PC-3 (cell line): ENCODE data around the gene COASY. TPM values are rescaled to one million over a fixed set of nuclear protein-coding genes. Genes with fewer than 3 reads are reported as not detected.

Experiments
- ATAC-seq: fragments of 200-7000 bp; cut with Tn5 transposase; 2 replicates; pipeline ENCODE4 v1.9.1; 2020; ENCODE audit warnings: mild to moderate bottlenecking, moderate library complexity
- BruUV-seq: library from RNA; stranded (reverse); fragments of 400-500 nt; replicated peaks from 2 replicates; lab custom pipeline; 2021; lab: Mats Ljungman, UMichigan
- CTCF ChIA-PET: fragments of 300-600 bp; sonication (Branson Sonifier 250); formaldehyde crosslinking; loops from one replicate; lab custom pipeline; 2022; ENCODE audit warnings: antibody characterized with exemption; lab: Charles Lee
- POLR2A ChIA-PET: fragments of 300-600 bp; sonication (Branson Sonifier 250); formaldehyde crosslinking; loops from one replicate; lab custom pipeline; 2022; ENCODE audit warnings: antibody characterized with exemption; ENCODE audit not compliant: unreplicated experiment; lab: Charles Lee
- DNase-seq: peaks from one replicate; pipeline ENCODE4 v3.0.0-alpha.2; 2015
- H2AFZ ChIP-seq: fragments of 300-600 bp; sonication (generic); 2 replicates; pipeline ENCODE4 v1.6.0; 2016; ENCODE audit warnings: antibody characterized with exemption, low read length
- H3F3A ChIP-seq: fragments of 300-600 bp; sonication (generic); one replicate; pipeline ENCODE4 v1.6.0; 2017; ENCODE audit warnings: antibody characterized with exemption, low read length, control low read depth, mild to moderate bottlenecking; ENCODE audit not compliant: unreplicated experiment
- H3K27ac ChIP-seq: fragments of 300-600 bp; sonication (generic); 2 replicates; pipeline ENCODE4 v1.5.1; 2016; ENCODE audit warnings: mild to moderate bottlenecking, low read length
- H3K27me3 ChIP-seq: fragments of 300-600 bp; sonication (generic); 2 replicates; pipeline ENCODE4 v1.6.1; 2016; ENCODE audit warnings: low read length, mixed read lengths
- H3K36me3 ChIP-seq: fragments of 300-600 bp; sonication (generic); 2 replicates; pipeline ENCODE4 v1.6.1; 2016; ENCODE audit warnings: low read depth, mixed run types, low read length, mixed read lengths
- H3K4me1 ChIP-seq: fragments of 300-600 bp; sonication (generic); 2 replicates; pipeline ENCODE4 v1.5.1; 2016; ENCODE audit warnings: low read length; ENCODE audit not compliant: insufficient read depth
- H3K4me2 ChIP-seq: fragments of 300-600 bp; sonication (generic); 2 replicates; pipeline ENCODE4 v1.6.0; 2016; ENCODE audit warnings: low read length
- H3K4me3 ChIP-seq: fragments of 300-600 bp; sonication (generic); 2 replicates; pipeline ENCODE4 v1.5.1; 2016; ENCODE audit warnings: mild to moderate bottlenecking, low read length, mixed read lengths
- H3K79me2 ChIP-seq: fragments of 300-600 bp; sonication (generic); 2 replicates; pipeline ENCODE4 v1.6.1; 2017; ENCODE audit warnings: low read length, mixed read lengths
- H3K9ac ChIP-seq: fragments of 300-600 bp; sonication (generic); 2 replicates; pipeline ENCODE4 v1.6.0; 2016; ENCODE audit warnings: mild to moderate bottlenecking, low read length
- H3K9me2 ChIP-seq: fragments of 300-600 bp; sonication (generic); replicated peaks from 2 replicates; pipeline ENCODE4 v1.6.1; 2016; ENCODE audit warnings: mixed run types, low read length, mixed read lengths
- H3K9me3 ChIP-seq: fragments of 300-600 bp; sonication (generic); 2 replicates; pipeline ENCODE4 v1.6.1; 2016; ENCODE audit warnings: low read length, mixed read lengths
- H4K20me1 ChIP-seq: fragments of 300-600 bp; sonication (generic); 2 replicates; pipeline ENCODE4 v1.6.1; 2016; ENCODE audit warnings: low read length, mixed read lengths
- CTCF ChIP-seq: fragments of 300-600 bp; sonication (generic); conservative IDR thresholded peaks from 2 replicates; pipeline ENCODE4 v1.5.1; 2017; ENCODE audit warnings: antibody characterized with exemption, low read depth, mild to moderate bottlenecking, low read length
- EZH2 ChIP-seq: fragments of 300-600 bp; sonication (generic); IDR thresholded peaks from one replicate; pipeline ENCODE4 v1.6.1; 2017; ENCODE audit warnings: antibody characterized with exemption, mild to moderate bottlenecking, low read length; ENCODE audit not compliant: unreplicated experiment
- EZH2phosphoT487 ChIP-seq: fragments of 300-600 bp; sonication (generic); IDR thresholded peaks from 2 replicates; pipeline ENCODE4 v1.6.1; 2018; ENCODE audit warnings: mild to moderate bottlenecking, antibody characterized with exemption, low read length, borderline replicate concordance
- intact Hi-C: fragments of 100-400 bp; cut with micrococcal nuclease; formaldehyde crosslinking; loops from 2 replicates; pipeline ENCODE4 v1.9.0; 2023
- total RNA-seq: library from RNA; depleted of rRNA; stranded (reverse); fragments of >200 nt; gene quantifications from 2 replicates; pipeline ENCODE4 v1.2.3, GENCODE V29; 2014

Gene COASY
- total RNA-seq, 1 experiment from 2014 or later, result 33.3 TPM

GRCh38 chr17:42513686-42514085 is 48.3 kb upstream of the COASY start:
- Histone ChIP-seq H3K4me2 (no peak overlapping the region), H3K27me3 (no peaks in the 10 kb centered on the region), H2AFZ (no peak overlapping the region), H3K9me2 (no peaks in the 10 kb centered on the region), H3K9ac (no peak overlapping the region), H3K79me2 (no peaks in the 10 kb centered on the region), H3K4me1 (peaks cover 3% of the 10 kb centered on the region), H3F3A (no peaks in the 10 kb centered on the region), H3K27ac (no peak overlapping the region), H3K9me3 (no peaks in the 10 kb centered on the region), H4K20me1 (no peaks in the 10 kb centered on the region), H3K36me3 (no peaks in the 10 kb centered on the region; the same call in 1 of the 2 replicates), H3K4me3 (no peak overlapping the region)
- no peak for DNase-seq
- ChIA-PET POLR2A (no interaction called here), CTCF (no interaction called here)
- intact Hi-C loops, result no loop called here
- no TSS peak for BruUV-seq
- TF ChIP-seq CTCF (no peak), EZH2phosphoT487 (no peak), EZH2 (no peak)
- ATAC-seq, result no peak

GRCh38 chr17:42514279-42514678 is 47.7 kb upstream of the COASY start:
- Histone ChIP-seq H3K4me1 (peaks cover 8% of the 10 kb centered on the region), H3F3A (no peaks in the 10 kb centered on the region), H3K9me3 (no peaks in the 10 kb centered on the region), H3K27me3 (no peaks in the 10 kb centered on the region), H3K9me2 (no peaks in the 10 kb centered on the region), H3K27ac (no peak overlapping the region), H2AFZ (no peak overlapping the region), H3K4me3 (no peak overlapping the region), H3K9ac (no peak overlapping the region), H3K4me2 (no peak overlapping the region), H3K36me3 (no peaks in the 10 kb centered on the region; the same call in 1 of the 2 replicates), H4K20me1 (no peaks in the 10 kb centered on the region), H3K79me2 (no peaks in the 10 kb centered on the region)
- TF ChIP-seq EZH2phosphoT487 (no peak), CTCF (no peak), EZH2 (no peak)
- POLR2A ChIA-PET, result no interaction called here
- ATAC-seq (no peak), DNase-seq (no peak)
- BruUV-seq, result no TSS peak
- intact Hi-C loops, result no loop called here
- CTCF ChIA-PET, result no interaction called here

DNA sequence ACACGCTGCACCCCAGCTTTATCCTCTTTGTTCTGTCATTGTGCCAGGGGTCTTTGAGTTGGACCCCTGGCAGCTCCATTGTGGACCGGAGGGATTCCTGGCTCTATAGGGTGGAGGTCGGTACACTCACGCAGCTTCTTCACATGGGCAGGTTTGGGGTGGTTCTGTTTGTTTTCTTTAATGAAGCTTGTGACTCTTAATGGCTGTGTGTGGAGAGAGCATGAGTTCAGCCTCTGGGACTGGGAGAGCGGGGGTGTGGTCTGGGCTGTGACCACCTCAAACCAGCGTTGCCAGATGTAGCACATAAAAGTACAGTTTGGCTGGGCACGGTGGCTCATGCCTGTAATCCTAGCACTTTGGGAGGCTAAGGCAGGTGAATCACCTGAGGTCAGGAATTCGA is 47.1 kb upstream of the COASY start:
- POLR2A ChIA-PET, result no interaction called here
- no TSS peak for BruUV-seq

More for the DNA sequence above, 47.1 kb upstream of the COASY start:
- Histone ChIP-seq H3K27ac (no peak overlapping the region), H3K4me1 (peaks cover 14% of the 10 kb centered on the region), H3K79me2 (no peaks in the 10 kb centered on the region), H3K9ac (no peak overlapping the region), H2AFZ (no peak overlapping the region), H4K20me1 (no peaks in the 10 kb centered on the region), H3K9me2 (no peaks in the 10 kb centered on the region), H3F3A (no peaks in the 10 kb centered on the region), H3K27me3 (no peaks in the 10 kb centered on the region), H3K4me2 (no peak overlapping the region), H3K36me3 (no peaks in the 10 kb centered on the region; the same call in 1 of the 2 replicates), H3K4me3 (no peak overlapping the region), H3K9me3 (no peaks in the 10 kb centered on the region)
- no peak for ATAC-seq
- DNase-seq, result no peak
- CTCF ChIA-PET, result no interaction called here
- intact Hi-C loops, result no loop called here
- TF ChIP-seq EZH2phosphoT487 (no peak), EZH2 (no peak)
